Transverse colon (tissue), 4 donors: ENCODE data around the gene IL10.

Experiments used
- CTCF ChIP-seq, 5 experiments: fragments of 200-600 bp in 3 of 5; fragments of 450-650 bp in 2 of 5; sonication (generic) in 3 of 5; IDR thresholded peaks; 1 replicate in 2 of 5; 2 replicates in 3 of 5; pipeline ENCODE4 v1.5.1; 2016 to 2017; ENCODE audit warnings: antibody characterized with exemption in 5 of 5, inconsistent platforms in 3 of 5, mild to moderate bottlenecking in 2 of 5, moderate library complexity in 1 of 5
- EP300 ChIP-seq: sonication (generic); formaldehyde crosslinking; IDR thresholded peaks from one replicate; pipeline ENCODE4 v1.6.1; 2017; ENCODE audit warnings: antibody characterized with exemption, low read depth
- POLR2AphosphoS5 ChIP-seq, 3 donors: sonication (generic); formaldehyde crosslinking; IDR thresholded peaks; one replicate each; pipeline ENCODE4 v1.6.1; 2016; ENCODE audit warnings: antibody characterized with exemption in 3 of 3

- TF ChIP-seq CTCF (IDR thresholded peaks at IDR 0.05) (no peak), EP300 (no peak), POLR2AphosphoS5 (IDR thresholded peaks at IDR 0.05) (no peak)
Observed at GRCh38 chr1:206752481-206752880, 19.8 kb downstream of the IL10 start.
